Fibroblast of skin of left biceps (primary cell): Measurements from ENCODE around the gene FMNL2.

Experiments
- DNase-seq, 2 experiments: peaks; one replicate each; pipeline ENCODE4 v3.0.0-alpha.2; 2013; ENCODE audit warnings: low read depth in 2 of 2

FMNL2 gene

DNA sequence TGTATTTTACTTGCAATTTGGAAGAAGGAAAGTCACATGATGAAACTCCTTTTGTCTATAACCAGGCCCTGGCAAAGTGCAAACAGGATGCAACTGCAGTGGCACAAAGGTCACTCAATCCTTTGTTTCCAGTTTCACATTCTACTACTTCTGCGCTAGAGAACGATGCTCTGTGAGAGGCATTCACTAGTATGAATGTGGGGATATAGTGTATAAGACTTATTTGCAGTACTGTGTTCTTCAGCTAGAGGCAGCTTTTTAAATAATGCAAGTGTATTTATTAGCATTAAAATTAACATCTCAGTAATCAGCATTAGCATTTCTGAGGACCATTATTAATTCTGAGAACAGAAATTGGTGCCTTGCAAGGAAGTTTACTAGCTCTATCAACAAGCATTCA is 313.4 kb downstream of the FMNL2 start:
- no peak for DNase-seq

- no peak for DNase-seq
Measured at GRCh38 chr2:152649997-152650396, 315.0 kb downstream of the FMNL2 start.

- no peak for DNase-seq
Measured at GRCh38 chr2:152650768-152651371, 315.9 kb downstream of the FMNL2 start.

GRCh38 chr2:152651834-152652233 is 316.9 kb downstream of the FMNL2 start:
- DNase-seq: no peak

DNA sequence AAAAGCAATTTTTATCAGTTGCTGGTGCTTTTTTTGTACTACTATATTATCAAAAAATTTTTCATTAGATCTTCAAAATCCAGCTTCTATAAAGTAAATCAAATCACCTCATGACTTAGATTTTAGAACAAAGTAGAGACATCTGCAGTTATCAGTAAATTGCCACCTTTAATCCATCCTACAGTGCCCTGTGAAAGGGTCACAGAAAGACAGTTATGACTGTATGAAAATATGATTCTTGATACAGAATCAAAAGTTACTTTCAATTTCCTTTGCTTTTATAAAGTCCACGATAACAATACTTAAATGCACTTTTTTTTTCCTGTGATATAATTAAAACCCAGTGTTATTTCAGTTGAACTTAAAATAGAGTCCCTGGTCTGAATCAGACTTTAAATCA is 320.9 kb downstream of the FMNL2 start:
- no peak for DNase-seq

GRCh38 chr2:152657043-152657442 is 322.1 kb downstream of the FMNL2 start:
- no peak for DNase-seq

DNA sequence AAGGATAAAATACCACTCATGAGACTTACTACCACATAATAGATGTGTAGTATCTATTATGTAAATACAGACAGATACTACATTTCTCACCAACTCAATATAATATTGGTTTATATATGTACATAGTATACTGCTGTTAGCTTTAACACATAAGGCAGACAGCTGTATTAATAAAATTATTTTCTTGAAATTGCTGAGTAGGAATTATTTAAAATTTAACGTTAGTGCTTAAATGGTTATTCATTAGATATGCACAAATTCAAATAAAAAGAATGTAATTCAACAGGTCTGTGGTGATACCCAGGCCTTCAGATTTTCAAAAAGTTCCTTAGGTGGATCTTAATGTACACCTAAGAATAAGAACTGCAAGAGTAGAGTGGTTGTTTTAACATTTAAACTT is 323.2 kb downstream of the FMNL2 start:
- DNase-seq: no peak

DNA sequence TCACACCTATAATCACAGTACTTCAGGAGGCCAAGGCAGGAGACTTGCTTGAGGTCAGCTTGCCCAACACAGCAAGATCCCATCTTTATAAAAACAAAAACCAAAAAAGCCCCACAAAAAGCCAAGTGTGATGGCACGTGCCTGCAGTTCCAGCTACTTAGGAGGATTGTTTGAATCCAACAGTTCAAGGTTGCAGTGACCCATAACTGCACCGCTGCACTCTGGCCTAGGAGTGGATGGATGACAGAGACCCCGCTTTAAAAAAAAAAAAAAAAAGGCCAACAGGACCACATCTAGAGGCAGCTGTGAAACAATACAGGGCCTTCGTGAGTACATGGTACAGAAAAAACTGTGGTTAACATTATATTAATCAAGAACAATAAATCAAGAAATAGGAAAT is 326.1 kb downstream of the FMNL2 start:
- DNase-seq: no peak

GRCh38 chr2:152664725-152665124 is 329.8 kb downstream of the FMNL2 start:
- DNase-seq: no peak

DNA sequence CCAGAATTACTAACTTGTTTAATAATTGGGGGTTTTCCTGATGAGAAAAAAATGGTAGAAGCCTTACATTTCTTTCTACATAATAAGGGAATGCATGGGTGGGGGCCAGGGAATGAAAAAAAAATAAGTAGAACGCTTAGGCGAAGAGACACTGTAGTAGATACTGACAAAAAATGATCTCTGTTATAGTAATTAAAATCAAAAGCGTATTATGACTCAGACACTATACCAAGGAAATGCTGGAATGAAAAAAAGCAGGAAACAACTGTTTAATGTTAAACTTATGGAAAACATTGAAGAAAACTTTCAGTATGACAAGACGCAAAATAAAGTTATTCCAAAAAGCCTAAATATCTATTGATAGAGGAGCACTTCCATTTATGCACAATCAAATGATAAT is 339.4 kb downstream of the FMNL2 start:
- DNase-seq: no peak

GRCh38 chr2:152676461-152676860 is 341.5 kb downstream of the FMNL2 start:
- no peak for DNase-seq

DNA sequence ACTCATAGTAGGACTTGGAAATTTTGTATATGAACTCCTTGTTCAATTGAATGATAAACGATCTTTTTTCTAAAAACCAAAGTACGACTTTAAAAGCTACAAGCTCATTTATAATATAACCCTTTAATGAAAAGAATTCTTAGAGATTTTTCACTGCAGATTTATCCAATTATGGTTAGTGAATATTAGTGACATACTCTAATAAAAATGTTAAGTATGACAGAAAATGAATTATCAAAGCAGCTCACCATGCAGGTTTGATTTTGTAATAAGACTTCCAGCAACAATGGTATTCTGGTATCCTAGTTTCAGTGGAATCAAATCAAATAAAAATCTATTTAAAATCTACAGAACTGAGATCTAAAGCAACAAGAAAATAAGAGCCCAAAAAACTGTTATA is 343.8 kb downstream of the FMNL2 start:
- DNase-seq: no peak

DNA sequence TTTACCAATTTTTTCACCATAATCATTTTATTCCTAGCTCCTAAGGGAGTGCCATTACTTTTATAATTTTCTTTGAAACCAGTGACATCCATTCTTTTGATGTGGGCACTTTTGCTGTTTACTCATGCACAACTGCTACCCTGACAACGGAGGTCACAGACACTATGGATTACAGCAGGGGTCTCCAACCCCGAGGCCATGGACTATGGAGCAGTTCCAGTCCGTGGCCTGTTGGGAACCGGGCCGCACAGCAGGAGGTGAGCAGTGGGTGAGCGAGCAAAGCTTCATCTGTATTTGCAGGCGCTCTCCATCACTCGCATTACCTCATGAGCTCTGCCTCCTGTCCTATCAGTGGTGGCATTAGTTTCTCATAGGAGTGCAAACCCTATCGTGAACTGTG is 347.7 kb downstream of the FMNL2 start:
- no peak for DNase-seq

DNA sequence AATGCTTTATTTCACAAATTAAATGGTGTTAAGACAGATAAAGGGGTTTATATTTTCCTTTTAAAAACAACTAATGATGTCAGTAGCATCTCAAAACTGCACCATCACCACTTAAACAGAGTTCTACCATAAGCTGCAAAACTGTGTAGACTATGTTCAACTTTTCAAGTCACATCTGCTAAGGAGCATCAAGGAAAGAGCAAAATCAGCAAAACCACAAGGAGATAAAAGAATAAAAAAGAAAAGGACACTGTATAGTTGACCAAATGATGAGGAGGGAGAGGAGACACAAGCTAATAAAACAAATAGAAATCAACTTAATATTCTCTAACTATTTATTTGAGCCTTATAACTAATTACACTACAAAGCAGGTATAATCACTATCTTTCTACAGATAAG is 348.4 kb downstream of the FMNL2 start:
- no peak for DNase-seq

DNA sequence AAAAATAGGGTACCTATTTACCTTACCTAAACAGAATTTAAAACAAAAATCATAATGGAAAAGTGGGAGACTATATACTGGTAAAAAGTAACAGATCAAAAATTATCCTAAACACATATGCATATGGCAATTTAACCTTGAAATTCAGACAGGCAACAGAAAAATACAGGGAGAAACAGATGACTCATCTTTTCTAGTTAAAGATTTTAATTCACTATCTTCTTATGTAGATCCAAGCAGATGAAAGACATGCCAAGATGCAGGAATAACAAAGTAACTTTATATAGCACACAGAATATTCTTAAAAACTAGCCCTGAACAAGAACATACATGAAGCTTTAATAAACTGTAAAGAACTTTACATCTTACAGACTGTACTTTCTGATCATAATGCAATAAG is 351.3 kb downstream of the FMNL2 start:
- DNase-seq: no peak

DNA sequence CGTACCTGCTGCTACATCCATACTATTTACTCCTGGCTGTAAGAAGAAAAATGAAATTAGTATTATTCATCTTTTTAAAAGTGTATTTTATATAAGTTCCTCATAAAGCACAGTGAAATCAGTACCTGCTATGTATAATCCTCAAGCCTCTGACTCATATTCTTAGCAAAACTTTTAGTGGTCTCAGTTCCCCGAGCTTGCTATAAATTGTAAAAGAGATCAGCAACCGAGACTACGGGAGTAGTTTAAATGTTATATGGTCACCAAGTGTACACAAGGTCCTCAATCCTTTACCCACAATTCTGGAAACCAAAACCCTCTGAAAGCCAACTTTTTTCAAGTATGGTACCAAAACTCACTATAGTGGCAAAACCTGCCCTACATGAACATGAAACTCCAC is 358.1 kb downstream of the FMNL2 start:
- no peak for DNase-seq

- no peak for DNase-seq
Measured at GRCh38 chr2:152694161-152694661, 359.2 kb downstream of the FMNL2 start.

GRCh38 chr2:152695763-152696162 is 360.8 kb downstream of the FMNL2 start:
- no peak for DNase-seq

DNA sequence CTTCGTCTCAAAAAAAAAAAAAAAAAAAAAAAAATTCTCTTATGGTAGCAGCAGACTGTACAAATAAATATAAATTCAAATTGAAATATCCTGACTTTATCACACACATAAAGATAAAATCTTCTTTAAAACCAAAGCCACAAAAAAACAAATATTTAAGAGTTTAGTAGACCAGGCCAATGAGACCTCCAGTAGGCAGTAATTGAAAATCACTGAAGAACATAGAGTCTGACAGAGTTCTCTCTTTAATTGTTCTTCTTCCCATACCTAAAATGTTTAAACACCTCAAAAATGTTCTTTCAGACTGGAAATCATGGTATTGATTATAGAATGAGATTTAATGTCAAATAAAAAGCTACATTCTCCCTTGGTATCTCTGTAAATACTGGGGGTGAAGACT is 361.5 kb downstream of the FMNL2 start:
- no peak for DNase-seq
